Measurements from ENCODE around the gene KLHL7.
"Not testable (repeated sequence)": the region's sequence is repeated elsewhere in the genome, so short reads cannot be mapped to it uniquely, and the experiment has no call there.

The KLHL7 gene

GRCh38 chr7:23214938-23215337 lies 109.4 kb downstream of the KLHL7 start:
- no peak for DNase-seq (ENCODE audit: low read depth)

- DNase-seq (ENCODE audit: low read depth): no peak
Measured at GRCh38 chr7:23216021-23216420, 110.4 kb downstream of the KLHL7 start.

- DNase-seq (ENCODE audit: low read depth): no peak
Measured at GRCh38 chr7:23218196-23218595, 112.6 kb downstream of the KLHL7 start.

GRCh38 chr7:23220690-23221305 lies 115.2 kb downstream of the KLHL7 start:
- DNase-seq (ENCODE audit: low read depth): no peak

- DNase-seq (ENCODE audit: low read depth): no peak
Measured at GRCh38 chr7:23222439-23223030, 117.0 kb downstream of the KLHL7 start.

GRCh38 chr7:23224364-23224763 lies 118.8 kb downstream of the KLHL7 start:
- not testable (repeated sequence) for DNase-seq (ENCODE audit: low read depth)

GRCh38 chr7:23226844-23227450 lies 121.4 kb downstream of the KLHL7 start:
- no peak for DNase-seq (ENCODE audit: low read depth)
